ACC112 (cell line): ENCODE results near the gene STRADB.

Source experiments
- H2AFZ ChIP-seq: fragments of 200-600 bp; sonication (generic); one replicate; pipeline ENCODE4 v1.6.0; 2017; ENCODE audit warnings: antibody characterized with exemption, low read length; ENCODE audit not compliant: unreplicated experiment
- H3K27ac ChIP-seq: fragments of 200-600 bp; sonication (generic); 2 replicates; pipeline ENCODE4 v1.5.1; 2014; ENCODE audit warnings: low read depth, mild to moderate bottlenecking, antibody characterized with exemption, low read length, moderate library complexity
- H3K27me3 ChIP-seq: fragments of 200-600 bp; sonication (generic); 2 replicates; pipeline ENCODE4 v1.6.1; 2014; ENCODE audit warnings: mild to moderate bottlenecking, antibody characterized with exemption, low read length, moderate library complexity, mixed read lengths; ENCODE audit not compliant: insufficient read depth
- H3K36me3 ChIP-seq: fragments of 200-600 bp; sonication (generic); 2 replicates; pipeline ENCODE4 v1.6.1; 2016; ENCODE audit warnings: mild to moderate bottlenecking, antibody characterized with exemption, low read length, moderate library complexity, mixed read lengths; ENCODE audit not compliant: insufficient read depth
- H3K4me1 ChIP-seq: fragments of 200-600 bp; sonication (generic); one replicate; pipeline ENCODE4 v1.6.1; 2016; ENCODE audit warnings: low read length, mixed read lengths; ENCODE audit not compliant: insufficient read depth, unreplicated experiment, control insufficient read depth
- H3K4me3 ChIP-seq: fragments of 200-600 bp; sonication (generic); 2 replicates; pipeline ENCODE4 v1.5.1; 2014; ENCODE audit warnings: mild to moderate bottlenecking, low read depth, low read length
- H3K79me2 ChIP-seq: fragments of 200-600 bp; sonication (generic); one replicate; pipeline ENCODE4 v1.6.0; 2016; ENCODE audit warnings: low read length; ENCODE audit not compliant: control insufficient read depth, unreplicated experiment, insufficient read depth

STRADB gene

GRCh38 chr2:201447086-201447485 is 4.5 kb upstream of the STRADB start:
- Histone ChIP-seq H3K27ac (no peak overlapping the region), H2AFZ (no peak overlapping the region), H3K36me3 (no peaks in the 10 kb centered on the region), H3K4me3 (no peak overlapping the region), H3K27me3 (no peaks in the 10 kb centered on the region), H3K4me1 (no peaks in the 10 kb centered on the region), H3K79me2 (peaks cover 81% of the 10 kb centered on the region)

GRCh38 chr2:201448061-201448460 is 3.5 kb upstream of the STRADB start:
- Histone ChIP-seq H3K4me3 (no peak overlapping the region), H3K4me1 (no peaks in the 10 kb centered on the region), H2AFZ (no peak overlapping the region), H3K27ac (no peak overlapping the region), H3K27me3 (no peaks in the 10 kb centered on the region), H3K36me3 (no peaks in the 10 kb centered on the region), H3K79me2 (peaks cover 81% of the 10 kb centered on the region)

- H3K4me1 ChIP-seq: no peaks in the 10 kb centered on the region
- no peak overlapping the region for H3K27ac ChIP-seq
- H3K79me2 ChIP-seq: peaks cover 81% of the 10 kb centered on the region
- H2AFZ ChIP-seq: no peak overlapping the region
- no peak overlapping the region for H3K4me3 ChIP-seq
- H3K36me3 ChIP-seq: no peaks in the 10 kb centered on the region
- H3K27me3 ChIP-seq: no peaks in the 10 kb centered on the region
These were observed 2.8 kb upstream of the STRADB start for GRCh38 chr2:201448701-201449100.

- Histone ChIP-seq H3K4me1 (no peaks in the 10 kb centered on the region), H3K27me3 (no peaks in the 10 kb centered on the region), H3K79me2 (peaks cover 62% of the 10 kb centered on the region), H3K36me3 (no peaks in the 10 kb centered on the region), H3K4me3 (peak overlapping the region; percentile 97), H3K27ac (peak overlapping the region; percentile 59), H2AFZ (peak overlapping the region; percentile 94)
These were observed 617 bp upstream of the STRADB start for GRCh38 chr2:201450954-201451291.

- peak overlapping the region; percentile 71 for H2AFZ ChIP-seq
- H3K27ac ChIP-seq: peak overlapping the region; percentile 4; the same call in 1 of the 2 replicates
- no peaks in the 10 kb centered on the region for H3K4me1 ChIP-seq
- H3K4me3 ChIP-seq: peak overlapping the region; percentile 97
- H3K79me2 ChIP-seq: peaks cover 49% of the 10 kb centered on the region
- no peaks in the 10 kb centered on the region for H3K27me3 ChIP-seq
- H3K36me3 ChIP-seq: 0 out of 2 replicates have a peak, but pooled peaks cover 2% of the 10 kb centered on the region
These were observed 750 bp downstream of the STRADB start for GRCh38 chr2:201452058-201452921.

GRCh38 chr2:201452922-201453643 is 1.5 kb downstream of the STRADB start:
- Histone ChIP-seq H3K4me3 (peak overlapping the region; percentile 97), H3K27me3 (no peaks in the 10 kb centered on the region), H3K27ac (no peak overlapping the region), H3K36me3 (0 out of 2 replicates have a peak, but pooled peaks cover 2% of the 10 kb centered on the region), H2AFZ (peak overlapping the region; percentile 71), H3K79me2 (peaks cover 42% of the 10 kb centered on the region), H3K4me1 (no peaks in the 10 kb centered on the region)

- Histone ChIP-seq H2AFZ (no peak overlapping the region), H3K79me2 (peaks cover 4% of the 10 kb centered on the region), H3K4me3 (no peak overlapping the region), H3K4me1 (no peaks in the 10 kb centered on the region), H3K27me3 (no peaks in the 10 kb centered on the region), H3K27ac (no peak overlapping the region), H3K36me3 (peaks cover 37% of the 10 kb centered on the region)
These were observed 6.8 kb downstream of the STRADB start for GRCh38 chr2:201458381-201458780.

- peaks cover 5% of the 10 kb centered on the region for H3K4me1 ChIP-seq
- H3K27me3 ChIP-seq: no peaks in the 10 kb centered on the region
- H3K79me2 ChIP-seq: no peaks in the 10 kb centered on the region
- H2AFZ ChIP-seq: no peak overlapping the region
- H3K27ac ChIP-seq: no peak overlapping the region
- no peak overlapping the region for H3K4me3 ChIP-seq
- peaks cover 42% of the 10 kb centered on the region for H3K36me3 ChIP-seq
These were observed 9.0 kb downstream of the STRADB start for GRCh38 chr2:201460532-201460931.

- peaks cover 36% of the 10 kb centered on the region for H3K36me3 ChIP-seq
- no peak overlapping the region for H3K4me3 ChIP-seq
- H2AFZ ChIP-seq: no peak overlapping the region
- H3K27me3 ChIP-seq: no peaks in the 10 kb centered on the region
- peaks cover 38% of the 10 kb centered on the region for H3K4me1 ChIP-seq
- no peak overlapping the region for H3K27ac ChIP-seq
- no peaks in the 10 kb centered on the region for H3K79me2 ChIP-seq
These were observed 13.0 kb downstream of the STRADB start for GRCh38 chr2:201464547-201464946.

GRCh38 chr2:201465524-201465971 is 14.0 kb downstream of the STRADB start:
- peaks cover 38% of the 10 kb centered on the region for H3K4me1 ChIP-seq
- no peak overlapping the region; the same call in 1 of the 2 replicates for H3K4me3 ChIP-seq
- peak overlapping the region; percentile 78 for H3K27ac ChIP-seq
- H3K27me3 ChIP-seq: no peaks in the 10 kb centered on the region
- H3K79me2 ChIP-seq: no peaks in the 10 kb centered on the region
- H2AFZ ChIP-seq: no peak overlapping the region
- peaks cover 27% of the 10 kb centered on the region for H3K36me3 ChIP-seq
